OCI-LY7 (cell line): Measurements from ENCODE around the gene NR2F6. TPM values are rescaled to one million over a fixed set of nuclear protein-coding genes. Genes with fewer than 3 reads are reported as not detected.

ENCODE experiments used
- BruUV-seq: library from RNA; stranded (reverse); fragments of 400-500 nt; replicated peaks from 2 replicates; lab custom pipeline; 2021; lab: Mats Ljungman, UMichigan
- CTCF ChIA-PET: fragments of 300-600 bp; sonication (Branson Sonifier 250); formaldehyde crosslinking; loops from one replicate; lab custom pipeline; 2022; ENCODE audit warnings: antibody characterized with exemption; ENCODE audit not compliant: unreplicated experiment; lab: Charles Lee
- POLR2A ChIA-PET: fragments of 300-600 bp; sonication (Branson Sonifier 250); formaldehyde crosslinking; loops from one replicate; lab custom pipeline; 2022; ENCODE audit warnings: antibody characterized with exemption; lab: Charles Lee
- DNase-seq: peaks from one replicate; pipeline ENCODE4 v3.0.0-alpha.2; 2015; ENCODE audit warnings: low spot score
- H2AFZ ChIP-seq: fragments of 200-600 bp; sonication (generic), shearing (Covaris generic); 2 replicates; pipeline ENCODE4 v1.6.1; 2014; ENCODE audit warnings: mild to moderate bottlenecking, antibody characterized with exemption, low read length, moderate library complexity
- H3K27ac ChIP-seq: fragments of 200-600 bp; sonication (generic); 2 replicates; pipeline ENCODE4 v1.5.1; 2014; ENCODE audit warnings: mixed run types, low read depth, mild to moderate bottlenecking, moderate library complexity, low read length, inconsistent platforms; ENCODE audit not compliant: poor library complexity, severe bottlenecking
- H3K36me3 ChIP-seq: fragments of 200-600 bp; sonication (generic); 2 replicates; pipeline ENCODE4 v1.6.1; 2014; ENCODE audit warnings: mild to moderate bottlenecking, antibody characterized with exemption, low read length, moderate library complexity, mixed read lengths; ENCODE audit not compliant: insufficient read depth
- H3K4me1 ChIP-seq: fragments of 200-600 bp; sonication (generic); 2 replicates; pipeline ENCODE4 v1.5.1; 2014; ENCODE audit warnings: mild to moderate bottlenecking, low read length; ENCODE audit not compliant: insufficient read depth, poor library complexity, severe bottlenecking
- H3K4me2 ChIP-seq: fragments of 200-600 bp; sonication (generic); 2 replicates; pipeline ENCODE4 v1.6.1; 2014; ENCODE audit warnings: mild to moderate bottlenecking, low read length
- H3K4me3 ChIP-seq: fragments of 200-600 bp; sonication (generic); 2 replicates; pipeline ENCODE4 v1.5.1; 2014; ENCODE audit warnings: mild to moderate bottlenecking, low read depth, low read length; ENCODE audit not compliant: poor library complexity, severe bottlenecking
- H3K79me2 ChIP-seq: fragments of 200-600 bp; sonication (generic); 2 replicates; pipeline ENCODE4 v1.6.1; 2016; ENCODE audit warnings: low read depth, mild to moderate bottlenecking, low read length, moderate library complexity, mixed read lengths; ENCODE audit not compliant: insufficient read depth
- H3K9me2 ChIP-seq: fragments of 200-600 bp; sonication (generic); 2 replicates; pipeline ENCODE4 v1.6.1; 2016; ENCODE audit warnings: mild to moderate bottlenecking, low read length, mixed read lengths; ENCODE audit not compliant: insufficient read depth
- H3K9me3 ChIP-seq: fragments of 200-600 bp; sonication (generic); 2 replicates; pipeline ENCODE4 v1.6.1; 2014; ENCODE audit warnings: mild to moderate bottlenecking, mixed run types, low read length, mixed read lengths
- H4K20me1 ChIP-seq: fragments of 200-600 bp; sonication (generic); 2 replicates; pipeline ENCODE4 v1.6.1; 2014; ENCODE audit warnings: mild to moderate bottlenecking, antibody characterized with exemption, low read length, moderate library complexity, mixed read lengths; ENCODE audit not compliant: insufficient read depth
- EZH2phosphoT487 ChIP-seq: fragments of 200-600 bp; sonication (generic); IDR thresholded peaks from 2 replicates; pipeline ENCODE4 v1.6.1; 2018; ENCODE audit warnings: low read depth, borderline replicate concordance, mild to moderate bottlenecking, mixed run types, antibody characterized with exemption, low read length, moderate library complexity, mixed read lengths
- intact Hi-C: fragments of 100-400 bp; cut with micrococcal nuclease; formaldehyde crosslinking; loops from one replicate; pipeline ENCODE4 v1.10.0; 2022; ENCODE audit not compliant: unreplicated experiment
- total RNA-seq, 2 experiments: library from RNA; depleted of rRNA in 1 of 2; stranded (reverse); fragments of >200 nt in 1 of 2; shearing (Covaris generic) in 1 of 2; gene quantifications; 2 replicates each; pipeline ENCODE4 v1.2.3, GENCODE V29; 2014 to 2022
- TF ChIP-seq, protein P1 (sequence below): fragments of 200-600 bp; sonication (generic); conservative IDR thresholded peaks from 2 replicates; pipeline ENCODE4 v1.5.1; 2014; ENCODE audit warnings: mild to moderate bottlenecking, antibody characterized with exemption, low read length, moderate library complexity, mixed read lengths

The NR2F6 gene
- total RNA-seq, 2 experiments from 2014 or later = 33.1 to 39.2 TPM

DNA sequence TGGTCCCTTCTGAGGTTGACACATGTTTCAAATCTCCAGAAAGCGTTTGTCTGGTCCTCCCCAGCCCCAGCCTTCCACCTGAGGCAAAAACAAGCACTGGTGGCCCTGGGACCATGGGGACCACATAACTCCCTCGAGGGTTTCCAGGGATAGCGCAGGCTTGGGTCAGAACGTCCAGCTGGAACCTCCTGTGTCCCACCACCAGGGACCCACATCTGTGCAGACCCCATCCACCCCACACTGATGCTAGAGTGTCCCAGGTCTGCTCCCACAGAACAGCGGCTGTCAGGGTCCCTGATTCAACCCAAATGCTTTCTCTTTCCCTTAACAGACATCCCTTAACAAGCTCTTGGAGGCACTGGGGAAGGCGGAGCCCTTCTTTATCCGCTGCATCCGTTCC lies 60.1 kb downstream of the NR2F6 start:
- Histone ChIP-seq H3K36me3 (peaks cover 59% of the 10 kb centered on the region), H3K9me3 (no peaks in the 10 kb centered on the region), H3K27ac (no peak overlapping the region), H3K4me1 (peaks cover 41% of the 10 kb centered on the region), H2AFZ (no peak overlapping the region), H3K9me2 (no peaks in the 10 kb centered on the region), H3K4me2 (no peak overlapping the region), H3K4me3 (no peak overlapping the region), H4K20me1 (no peaks in the 10 kb centered on the region), H3K79me2 (no peaks in the 10 kb centered on the region)
- TF ChIP-seq, protein P1, sequence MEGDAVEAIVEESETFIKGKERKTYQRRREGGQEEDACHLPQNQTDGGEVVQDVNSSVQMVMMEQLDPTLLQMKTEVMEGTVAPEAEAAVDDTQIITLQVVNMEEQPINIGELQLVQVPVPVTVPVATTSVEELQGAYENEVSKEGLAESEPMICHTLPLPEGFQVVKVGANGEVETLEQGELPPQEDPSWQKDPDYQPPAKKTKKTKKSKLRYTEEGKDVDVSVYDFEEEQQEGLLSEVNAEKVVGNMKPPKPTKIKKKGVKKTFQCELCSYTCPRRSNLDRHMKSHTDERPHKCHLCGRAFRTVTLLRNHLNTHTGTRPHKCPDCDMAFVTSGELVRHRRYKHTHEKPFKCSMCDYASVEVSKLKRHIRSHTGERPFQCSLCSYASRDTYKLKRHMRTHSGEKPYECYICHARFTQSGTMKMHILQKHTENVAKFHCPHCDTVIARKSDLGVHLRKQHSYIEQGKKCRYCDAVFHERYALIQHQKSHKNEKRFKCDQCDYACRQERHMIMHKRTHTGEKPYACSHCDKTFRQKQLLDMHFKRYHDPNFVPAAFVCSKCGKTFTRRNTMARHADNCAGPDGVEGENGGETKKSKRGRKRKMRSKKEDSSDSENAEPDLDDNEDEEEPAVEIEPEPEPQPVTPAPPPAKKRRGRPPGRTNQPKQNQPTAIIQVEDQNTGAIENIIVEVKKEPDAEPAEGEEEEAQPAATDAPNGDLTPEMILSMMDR = no peak
- no peak for TF ChIP-seq EZH2phosphoT487
- ChIA-PET POLR2A (no interaction called here), CTCF (no interaction called here)
- BruUV-seq = no TSS peak
- DNase-seq = no peak
- intact Hi-C loops = no loop called here

GRCh38 chr19:17184371-17184841 lies 61.3 kb downstream of the NR2F6 start:
- H3K36me3 ChIP-seq = peaks cover 51% of the 10 kb centered on the region
- H3K79me2 ChIP-seq = no peaks in the 10 kb centered on the region
- BruUV-seq = no TSS peak
- peak overlapping the region; percentile 79 for H3K27ac ChIP-seq
- H3K9me2 ChIP-seq = no peaks in the 10 kb centered on the region
- TF ChIP-seq, protein P1 = no peak
- TF ChIP-seq EZH2phosphoT487 = no peak
- peak overlapping the region; percentile 38; the same call in 1 of the 2 replicates for H2AFZ ChIP-seq
- no peaks in the 10 kb centered on the region for H3K9me3 ChIP-seq
- peaks cover 29% of the 10 kb centered on the region for H3K4me1 ChIP-seq
- intact Hi-C loops = no loop called here
- CTCF ChIA-PET = no interaction called here
- peak; percentile 61 for DNase-seq
- H3K4me3 ChIP-seq = peak overlapping the region; percentile 39
- no peaks in the 10 kb centered on the region for H4K20me1 ChIP-seq
- POLR2A ChIA-PET = interaction anchor here (0.6 to 1.3 kb wide), 4 partner anchors 13 to 112 kb away, joined by 3 to 7 read pairs (median 4); partner anchors contain the start of gene ANKLE1
- H3K4me2 ChIP-seq = peak overlapping the region; percentile 69

- Histone ChIP-seq H4K20me1 (no peaks in the 10 kb centered on the region), H3K9me2 (no peaks in the 10 kb centered on the region), H3K4me3 (peak overlapping the region; percentile 39), H3K4me2 (peak overlapping the region; percentile 69), H3K4me1 (peaks cover 26% of the 10 kb centered on the region), H3K27ac (peak overlapping the region; percentile 79), H3K79me2 (no peaks in the 10 kb centered on the region), H3K36me3 (peaks cover 45% of the 10 kb centered on the region), H3K9me3 (no peaks in the 10 kb centered on the region), H2AFZ (peak overlapping the region; percentile 38; the same call in 1 of the 2 replicates)
- DNase-seq = peak; percentile 62
- intact Hi-C loops = no loop called here
- ChIA-PET POLR2A (interaction anchor here (0.6 to 1.3 kb wide), 4 partner anchors 12 to 111 kb away, joined by 3 to 7 read pairs (median 4); partner anchors contain the start of gene ANKLE1), CTCF (interaction anchor here (0.6 kb wide), 1 partner anchor 1094 kb away, joined by 4 read pairs; no protein-coding TSS in a partner anchor)
- BruUV-seq = TSS peak; percentile 59
- TF ChIP-seq, protein P1 = no peak
- no peak for TF ChIP-seq EZH2phosphoT487
These were observed 61.8 kb downstream of the NR2F6 start for GRCh38 chr19:17183858-17184321.
